Cardiac fibroblast (primary cell): ENCODE data around the gene STYXL1.

Experiments
- DNase-seq, 2 donors: peaks; one replicate each; pipeline versions ENCODE4 v3.0.0 to v3.0.0-alpha.2; 2010; ENCODE audit warnings: low read depth in 2 of 2
- H3K4me3 ChIP-seq, 2 donors: replicated peaks in 1 of 2; 1 replicate in 1 of 2; 2 replicates in 1 of 2; pipeline ENCODE4 v1.5.1; 2011; ENCODE audit warnings: low read depth in 2 of 2, low read length in 2 of 2, mild to moderate bottlenecking in 2 of 2, moderate library complexity in 1 of 2
- CTCF ChIP-seq: IDR thresholded peaks from one replicate; pipeline ENCODE4 v1.5.1; 2011; ENCODE audit warnings: low read depth, mild to moderate bottlenecking, low read length, inconsistent platforms

STYXL1 gene

GRCh38 chr7:75961218-75961617, 86.6 kb downstream of the STYXL1 start:
- DNase-seq = no peak
- no peak for TF ChIP-seq CTCF

GRCh38 chr7:75960372-75960771, 87.4 kb downstream of the STYXL1 start:
- no peak for TF ChIP-seq CTCF
- H3K4me3 ChIP-seq = no peak overlapping the region
- no peak for DNase-seq

More at GRCh38 chr7:75961218-75961617, 86.6 kb downstream of the STYXL1 start:
- no peak overlapping the region for H3K4me3 ChIP-seq

- no peak for TF ChIP-seq CTCF
- no peak for DNase-seq
These were observed 88.8 kb downstream of the STYXL1 start for GRCh38 chr7:75958802-75959543.

GRCh38 chr7:75957021-75957736, 90.6 kb downstream of the STYXL1 start:
- TF ChIP-seq CTCF = no peak
- DNase-seq = peak in 1 of 2 donors; percentile 16
- H3K4me3 ChIP-seq = no peak overlapping the region

More at GRCh38 chr7:75958802-75959543, 88.8 kb downstream of the STYXL1 start:
- no peak overlapping the region for H3K4me3 ChIP-seq

GRCh38 chr7:75955331-75955955, 92.4 kb downstream of the STYXL1 start:
- H3K4me3 ChIP-seq = no peak overlapping the region
- no peak for TF ChIP-seq CTCF
- DNase-seq = no peak

GRCh38 chr7:75953931-75954330, 93.9 kb downstream of the STYXL1 start:
- TF ChIP-seq CTCF = no peak
- DNase-seq = no peak
- no peak overlapping the region for H3K4me3 ChIP-seq
